WTC11 (cell line): Measurements from ENCODE around the gene ALDH3B1. TPM values are rescaled to one million over a fixed set of nuclear protein-coding genes. Genes with fewer than 3 reads are reported as not detected.

Source experiments
- ATAC-seq: fragments of 200-7000 bp; cut with Tn5 transposase; 2 replicates; pipeline ENCODE4 v1.10.0; 2021; ENCODE audit warnings: mild to moderate bottlenecking, moderate library complexity
- CTCF ChIA-PET: fragments of 300-600 bp; sonication (Branson Sonifier 250); formaldehyde crosslinking; loops from one replicate; lab custom pipeline; 2021; ENCODE audit warnings: antibody characterized with exemption; lab: Charles Lee
- POLR2A ChIA-PET: fragments of 350-600 bp; sonication (Branson Sonifier 250); formaldehyde crosslinking; loops from one replicate; lab custom pipeline; 2021; ENCODE audit warnings: antibody characterized with exemption; lab: Charles Lee
- DNase-seq: peaks from one replicate; pipeline ENCODE4 v3.0.0; 2021; ENCODE audit warnings: low spot score
- H3K27ac Mint-ChIP-seq: 2 replicates; pipeline ENCODE4 v1.8.0; 2021; ENCODE audit warnings: mixed read lengths
- H3K27me3 Mint-ChIP-seq: 2 replicates; pipeline ENCODE4 v1.8.0; 2021; ENCODE audit warnings: low read depth, mild to moderate bottlenecking, moderate library complexity, mixed read lengths
- H3K36me3 Mint-ChIP-seq: 2 replicates; pipeline ENCODE4 v1.8.0; 2021; ENCODE audit warnings: mixed read lengths
- H3K4me1 Mint-ChIP-seq: 2 replicates; pipeline ENCODE4 v1.8.0; 2022; ENCODE audit warnings: mixed read lengths
- H3K4me3 Mint-ChIP-seq: 2 replicates; pipeline ENCODE4 v1.8.0; 2021; ENCODE audit warnings: mild to moderate bottlenecking, moderate library complexity, mixed read lengths
- H3K9me3 Mint-ChIP-seq: 2 replicates; pipeline ENCODE4 v1.8.0; 2021; ENCODE audit warnings: mixed read lengths
- ESRRA ChIP-seq: sonication (generic); formaldehyde crosslinking; IDR thresholded peaks from 2 replicates; pipeline ENCODE4 v1.8.1; 2022; ENCODE audit warnings: mild to moderate bottlenecking, missing genetic modification reagents, borderline replicate concordance
- ETV6 ChIP-seq: sonication (generic); formaldehyde crosslinking; IDR thresholded peaks from 2 replicates; pipeline ENCODE4 v1.8.1; 2022; ENCODE audit warnings: mild to moderate bottlenecking, missing genetic modification reagents
- FOXK1 ChIP-seq: sonication (generic); formaldehyde crosslinking; IDR thresholded peaks from 2 replicates; pipeline ENCODE4 v1.8.0; 2022; ENCODE audit warnings: mild to moderate bottlenecking, moderate library complexity, missing genetic modification reagents
- FOXP1 ChIP-seq: sonication (generic); formaldehyde crosslinking; IDR thresholded peaks from 2 replicates; pipeline ENCODE4 v1.8.0; 2022; ENCODE audit warnings: missing genetic modification reagents, mild to moderate bottlenecking, moderate library complexity, borderline replicate concordance
- GRHL2 ChIP-seq: fragments of 250-450 bp; sonication (Bioruptor Pico); IDR thresholded peaks from 2 replicates; pipeline ENCODE4 v1.8.0; 2022; ENCODE audit warnings: mild to moderate bottlenecking, moderate library complexity; ENCODE audit not compliant: insufficient replicate concordance, severe bottlenecking
- IRF2 ChIP-seq: sonication (generic); formaldehyde crosslinking; IDR thresholded peaks from 2 replicates; pipeline ENCODE4 v1.8.0; 2022; ENCODE audit warnings: low read depth, missing genetic modification reagents, borderline replicate concordance
- NFATC4 ChIP-seq: fragments of 250-450 bp; sonication (Bioruptor Pico); IDR thresholded peaks from 2 replicates; pipeline ENCODE4 v1.9.0; 2021; ENCODE audit warnings: mild to moderate bottlenecking
- NFYB ChIP-seq: sonication (generic); formaldehyde crosslinking; conservative IDR thresholded peaks from 2 replicates; pipeline ENCODE4 v1.8.0; 2022; ENCODE audit warnings: low read depth, missing genetic modification reagents
- OVOL2 ChIP-seq: fragments of 250-450 bp; sonication (Bioruptor Pico); IDR thresholded peaks from 2 replicates; pipeline ENCODE4 v1.9.0; 2021; ENCODE audit warnings: mild to moderate bottlenecking, borderline replicate concordance
- SMAD4 ChIP-seq: sonication (generic); formaldehyde crosslinking; IDR thresholded peaks from 2 replicates; pipeline ENCODE4 v1.8.0; 2022; ENCODE audit warnings: mild to moderate bottlenecking, missing genetic modification reagents
- ZNF425 ChIP-seq: fragments of 250-450 bp; sonication (Bioruptor Pico); conservative IDR thresholded peaks from 2 replicates; pipeline ENCODE4 v1.9.0; 2021; ENCODE audit warnings: mild to moderate bottlenecking
- total RNA-seq: library from RNA; stranded (reverse); gene quantifications from 3 replicates; pipeline ENCODE4 v1.2.3, GENCODE V29; 2021
- TF ChIP-seq, protein P1 (sequence below): fragments of 250-450 bp; sonication (Bioruptor Pico); IDR thresholded peaks from 2 replicates; pipeline ENCODE4 v1.9.0; 2021; ENCODE audit warnings: mild to moderate bottlenecking, borderline replicate concordance
- TF ChIP-seq, protein P2 (sequence below): sonication (generic); formaldehyde crosslinking; IDR thresholded peaks from 2 replicates; pipeline ENCODE4 v1.8.0; 2022; ENCODE audit warnings: missing genetic modification reagents

Gene ALDH3B1
- total RNA-seq, 1 experiment from 2014 or later = 0.46 TPM

DNA sequence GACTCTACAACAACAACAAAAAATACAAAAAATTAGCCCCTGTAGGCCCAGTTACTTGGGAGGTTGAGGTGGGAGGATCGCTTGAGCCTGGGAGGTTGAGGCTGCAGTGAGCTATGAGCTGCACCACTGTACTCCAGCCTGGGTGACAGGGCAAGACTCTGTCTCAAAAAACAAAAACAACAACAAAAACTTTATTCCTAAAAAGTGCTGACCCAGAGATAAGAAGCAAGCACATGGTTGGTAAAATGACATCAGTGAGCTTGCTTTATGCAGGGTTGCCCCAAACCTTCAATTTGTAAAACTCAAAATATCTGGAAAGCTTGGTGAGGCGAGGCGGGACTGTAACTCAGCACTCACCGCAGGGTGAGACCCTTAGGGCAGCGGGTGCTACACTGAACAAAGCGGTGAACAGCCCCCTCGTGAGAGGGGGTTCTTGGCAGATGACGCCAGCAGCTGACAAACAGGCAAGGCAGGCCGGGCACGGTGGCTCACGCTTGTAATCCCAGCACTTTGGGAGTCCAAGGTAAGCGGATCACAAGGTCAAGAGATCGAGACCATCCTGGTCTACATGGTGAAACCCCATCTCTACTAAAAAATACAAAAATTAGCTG lies 25.2 kb downstream of the ALDH3B1 start (continued):
- TF ChIP-seq, protein P1, sequence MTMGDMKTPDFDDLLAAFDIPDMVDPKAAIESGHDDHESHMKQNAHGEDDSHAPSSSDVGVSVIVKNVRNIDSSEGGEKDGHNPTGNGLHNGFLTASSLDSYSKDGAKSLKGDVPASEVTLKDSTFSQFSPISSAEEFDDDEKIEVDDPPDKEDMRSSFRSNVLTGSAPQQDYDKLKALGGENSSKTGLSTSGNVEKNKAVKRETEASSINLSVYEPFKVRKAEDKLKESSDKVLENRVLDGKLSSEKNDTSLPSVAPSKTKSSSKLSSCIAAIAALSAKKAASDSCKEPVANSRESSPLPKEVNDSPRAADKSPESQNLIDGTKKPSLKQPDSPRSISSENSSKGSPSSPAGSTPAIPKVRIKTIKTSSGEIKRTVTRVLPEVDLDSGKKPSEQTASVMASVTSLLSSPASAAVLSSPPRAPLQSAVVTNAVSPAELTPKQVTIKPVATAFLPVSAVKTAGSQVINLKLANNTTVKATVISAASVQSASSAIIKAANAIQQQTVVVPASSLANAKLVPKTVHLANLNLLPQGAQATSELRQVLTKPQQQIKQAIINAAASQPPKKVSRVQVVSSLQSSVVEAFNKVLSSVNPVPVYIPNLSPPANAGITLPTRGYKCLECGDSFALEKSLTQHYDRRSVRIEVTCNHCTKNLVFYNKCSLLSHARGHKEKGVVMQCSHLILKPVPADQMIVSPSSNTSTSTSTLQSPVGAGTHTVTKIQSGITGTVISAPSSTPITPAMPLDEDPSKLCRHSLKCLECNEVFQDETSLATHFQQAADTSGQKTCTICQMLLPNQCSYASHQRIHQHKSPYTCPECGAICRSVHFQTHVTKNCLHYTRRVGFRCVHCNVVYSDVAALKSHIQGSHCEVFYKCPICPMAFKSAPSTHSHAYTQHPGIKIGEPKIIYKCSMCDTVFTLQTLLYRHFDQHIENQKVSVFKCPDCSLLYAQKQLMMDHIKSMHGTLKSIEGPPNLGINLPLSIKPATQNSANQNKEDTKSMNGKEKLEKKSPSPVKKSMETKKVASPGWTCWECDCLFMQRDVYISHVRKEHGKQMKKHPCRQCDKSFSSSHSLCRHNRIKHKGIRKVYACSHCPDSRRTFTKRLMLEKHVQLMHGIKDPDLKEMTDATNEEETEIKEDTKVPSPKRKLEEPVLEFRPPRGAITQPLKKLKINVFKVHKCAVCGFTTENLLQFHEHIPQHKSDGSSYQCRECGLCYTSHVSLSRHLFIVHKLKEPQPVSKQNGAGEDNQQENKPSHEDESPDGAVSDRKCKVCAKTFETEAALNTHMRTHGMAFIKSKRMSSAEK (CRISPR knock-in tag) = no peak
- TF ChIP-seq ETV6 (no peak), NFYB (CRISPR knock-in tag) (no peak), FOXP1 (CRISPR knock-in tag) (no peak), OVOL2 (CRISPR knock-in tag) (no peak), ZNF425 (CRISPR knock-in tag) (no peak), SMAD4 (CRISPR knock-in tag) (no peak), ESRRA (no peak), IRF2 (no peak), FOXK1 (CRISPR knock-in tag) (no peak), GRHL2 (CRISPR knock-in tag) (no peak)

GRCh38 chr11:68036141-68036716 lies 26.1 kb downstream of the ALDH3B1 start:
- H3K27ac Mint-ChIP-seq = no peak overlapping the region
- ChIA-PET CTCF (interaction anchor here (0.9 to 1.1 kb wide), 2 partner anchors 12 to 14 kb away, joined by 3 read pairs; no protein-coding TSS in a partner anchor), POLR2A (no interaction called here)
- H3K4me3 Mint-ChIP-seq = no peak overlapping the region
- DNase-seq (no peak), ATAC-seq (no peak)
- H3K4me1 Mint-ChIP-seq = peaks cover 19% of the 10 kb centered on the region
- TF ChIP-seq, protein P2, sequence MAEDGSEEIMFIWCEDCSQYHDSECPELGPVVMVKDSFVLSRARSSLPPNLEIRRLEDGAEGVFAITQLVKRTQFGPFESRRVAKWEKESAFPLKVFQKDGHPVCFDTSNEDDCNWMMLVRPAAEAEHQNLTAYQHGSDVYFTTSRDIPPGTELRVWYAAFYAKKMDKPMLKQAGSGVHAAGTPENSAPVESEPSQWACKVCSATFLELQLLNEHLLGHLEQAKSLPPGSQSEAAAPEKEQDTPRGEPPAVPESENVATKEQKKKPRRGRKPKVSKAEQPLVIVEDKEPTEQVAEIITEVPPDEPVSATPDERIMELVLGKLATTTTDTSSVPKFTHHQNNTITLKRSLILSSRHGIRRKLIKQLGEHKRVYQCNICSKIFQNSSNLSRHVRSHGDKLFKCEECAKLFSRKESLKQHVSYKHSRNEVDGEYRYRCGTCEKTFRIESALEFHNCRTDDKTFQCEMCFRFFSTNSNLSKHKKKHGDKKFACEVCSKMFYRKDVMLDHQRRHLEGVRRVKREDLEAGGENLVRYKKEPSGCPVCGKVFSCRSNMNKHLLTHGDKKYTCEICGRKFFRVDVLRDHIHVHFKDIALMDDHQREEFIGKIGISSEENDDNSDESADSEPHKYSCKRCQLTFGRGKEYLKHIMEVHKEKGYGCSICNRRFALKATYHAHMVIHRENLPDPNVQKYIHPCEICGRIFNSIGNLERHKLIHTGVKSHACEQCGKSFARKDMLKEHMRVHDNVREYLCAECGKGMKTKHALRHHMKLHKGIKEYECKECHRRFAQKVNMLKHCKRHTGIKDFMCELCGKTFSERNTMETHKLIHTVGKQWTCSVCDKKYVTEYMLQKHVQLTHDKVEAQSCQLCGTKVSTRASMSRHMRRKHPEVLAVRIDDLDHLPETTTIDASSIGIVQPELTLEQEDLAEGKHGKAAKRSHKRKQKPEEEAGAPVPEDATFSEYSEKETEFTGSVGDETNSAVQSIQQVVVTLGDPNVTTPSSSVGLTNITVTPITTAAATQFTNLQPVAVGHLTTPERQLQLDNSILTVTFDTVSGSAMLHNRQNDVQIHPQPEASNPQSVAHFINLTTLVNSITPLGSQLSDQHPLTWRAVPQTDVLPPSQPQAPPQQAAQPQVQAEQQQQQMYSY (CRISPR knock-in tag) = no peak
- TF ChIP-seq NFATC4 (CRISPR knock-in tag) = 0 out of 2 replicates have a peak, but pooled peaks have one; percentile 47
- peaks cover 9% of the 10 kb centered on the region for H3K36me3 Mint-ChIP-seq
- no peaks in the 10 kb centered on the region for H3K27me3 Mint-ChIP-seq
- H3K9me3 Mint-ChIP-seq = no peaks in the 10 kb centered on the region
